NB4 (cell line): Measurements from ENCODE around the gene ZMYND10.

ENCODE experiments used
- DNase-seq: peaks from one replicate; pipeline ENCODE4 v3.0.0; 2010; ENCODE audit warnings: low read depth
- H3K4me3 ChIP-seq: one replicate; pipeline ENCODE4 v1.5.1; 2011; ENCODE audit warnings: mild to moderate bottlenecking, low read depth, low read length, moderate library complexity
- MYC ChIP-seq: IDR thresholded peaks from 2 replicates; pipeline ENCODE4 v1.6.1; 2011; ENCODE audit warnings: low read depth, low read length
- POLR2A ChIP-seq: IDR thresholded peaks from 2 replicates; pipeline ENCODE4 v1.6.1; 2011; ENCODE audit warnings: mild to moderate bottlenecking; ENCODE audit not compliant: insufficient read length; ENCODE audit errors: extremely low read depth
- TF ChIP-seq, protein P1 (sequence below): IDR thresholded peaks from 2 replicates; pipeline ENCODE4 v1.6.1; 2011; ENCODE audit warnings: low read depth, low read length
- TF ChIP-seq, protein P2 (sequence below): IDR thresholded peaks from one replicate; pipeline ENCODE4 v1.5.1; 2012; ENCODE audit warnings: low read depth, low read length

ZMYND10 gene

DNA sequence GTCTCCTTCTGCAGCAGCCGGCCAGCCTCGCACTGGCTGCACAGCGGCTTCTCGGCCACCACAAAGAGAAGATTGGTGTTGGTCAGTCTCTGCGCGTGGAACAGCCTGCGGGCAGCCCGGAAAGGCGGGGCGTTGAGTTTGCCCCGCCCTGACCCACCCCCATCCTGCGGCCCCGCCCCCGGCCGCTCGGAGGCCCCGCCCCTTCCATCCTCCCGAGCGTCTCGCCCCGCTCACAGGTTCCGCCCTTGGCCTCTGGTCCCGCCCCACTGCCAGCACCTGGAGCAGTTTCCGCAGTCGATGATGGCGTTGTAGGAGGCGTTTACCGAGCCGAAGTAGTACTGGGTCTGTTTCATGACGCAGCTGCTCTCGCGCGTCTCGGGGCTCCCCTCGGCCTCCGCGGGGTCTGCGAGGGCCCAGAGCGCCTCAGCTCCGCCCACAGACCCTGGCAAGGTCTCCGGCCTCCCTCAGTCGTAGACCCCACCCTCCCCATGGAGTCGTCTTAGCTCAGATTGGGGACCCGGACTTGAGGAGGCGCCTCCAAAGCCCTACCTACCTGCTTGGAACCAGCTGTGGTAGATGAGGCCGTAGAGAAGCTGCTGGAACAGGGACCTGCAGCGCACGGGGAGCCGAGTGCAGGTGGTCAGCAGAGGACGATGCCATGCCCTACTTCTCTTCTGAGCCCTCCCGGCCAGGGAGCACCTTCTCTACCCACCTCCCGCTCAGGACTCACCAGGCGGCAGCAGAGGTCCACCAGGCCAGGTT, 19.7 kb upstream of the ZMYND10 start:
- TF ChIP-seq, protein P1, sequence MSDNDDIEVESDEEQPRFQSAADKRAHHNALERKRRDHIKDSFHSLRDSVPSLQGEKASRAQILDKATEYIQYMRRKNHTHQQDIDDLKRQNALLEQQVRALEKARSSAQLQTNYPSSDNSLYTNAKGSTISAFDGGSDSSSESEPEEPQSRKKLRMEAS = no peak
- TF ChIP-seq, protein P2, sequence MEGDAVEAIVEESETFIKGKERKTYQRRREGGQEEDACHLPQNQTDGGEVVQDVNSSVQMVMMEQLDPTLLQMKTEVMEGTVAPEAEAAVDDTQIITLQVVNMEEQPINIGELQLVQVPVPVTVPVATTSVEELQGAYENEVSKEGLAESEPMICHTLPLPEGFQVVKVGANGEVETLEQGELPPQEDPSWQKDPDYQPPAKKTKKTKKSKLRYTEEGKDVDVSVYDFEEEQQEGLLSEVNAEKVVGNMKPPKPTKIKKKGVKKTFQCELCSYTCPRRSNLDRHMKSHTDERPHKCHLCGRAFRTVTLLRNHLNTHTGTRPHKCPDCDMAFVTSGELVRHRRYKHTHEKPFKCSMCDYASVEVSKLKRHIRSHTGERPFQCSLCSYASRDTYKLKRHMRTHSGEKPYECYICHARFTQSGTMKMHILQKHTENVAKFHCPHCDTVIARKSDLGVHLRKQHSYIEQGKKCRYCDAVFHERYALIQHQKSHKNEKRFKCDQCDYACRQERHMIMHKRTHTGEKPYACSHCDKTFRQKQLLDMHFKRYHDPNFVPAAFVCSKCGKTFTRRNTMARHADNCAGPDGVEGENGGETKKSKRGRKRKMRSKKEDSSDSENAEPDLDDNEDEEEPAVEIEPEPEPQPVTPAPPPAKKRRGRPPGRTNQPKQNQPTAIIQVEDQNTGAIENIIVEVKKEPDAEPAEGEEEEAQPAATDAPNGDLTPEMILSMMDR = no peak
- TF ChIP-seq MYC = no peak
- no peak for TF ChIP-seq POLR2A

DNA sequence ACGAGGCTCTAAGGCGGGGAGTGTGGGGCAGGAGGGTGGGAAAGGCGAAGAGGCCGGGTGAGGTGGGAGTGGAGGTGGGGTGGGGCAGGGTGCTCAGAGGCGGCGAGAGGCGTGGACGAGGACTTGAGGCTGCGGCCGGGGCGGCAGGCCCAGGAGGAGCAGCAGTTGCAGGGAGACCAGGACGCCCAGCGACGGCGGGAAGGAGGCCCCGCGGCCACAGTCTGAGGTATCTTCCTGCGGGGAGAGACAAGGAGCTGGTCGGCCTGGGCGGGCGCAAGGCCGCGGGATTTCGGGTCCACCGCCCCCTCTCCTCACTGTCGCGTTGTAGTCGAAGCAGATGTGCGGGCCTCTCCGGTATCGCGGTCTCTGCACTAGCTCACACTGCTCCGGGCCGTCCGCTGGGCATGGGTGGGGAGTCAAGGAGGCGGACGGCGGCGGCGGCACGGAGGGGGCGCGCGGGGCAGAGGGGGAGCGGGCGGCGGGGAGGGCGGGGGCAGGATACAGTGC, 19.1 kb upstream of the ZMYND10 start:
- TF ChIP-seq MYC (no peak), POLR2A (no peak)
- TF ChIP-seq, protein P1 = no peak
- TF ChIP-seq, protein P2 = no peak
- no peak for DNase-seq

More for the DNA sequence above, 19.7 kb upstream of the ZMYND10 start:
- no peak overlapping the region for H3K4me3 ChIP-seq
- DNase-seq = no peak

GRCh38 chr3:50359760-50360110, 14.2 kb upstream of the ZMYND10 start:
- H3K4me3 ChIP-seq = no peak overlapping the region
- TF ChIP-seq, protein P1 = no peak
- TF ChIP-seq, protein P2 = no peak
- TF ChIP-seq POLR2A (no peak), MYC (no peak)
- no peak for DNase-seq

More for the DNA sequence above, 19.1 kb upstream of the ZMYND10 start:
- H3K4me3 ChIP-seq = no peak overlapping the region

GRCh38 chr3:50358911-50359759, 13.6 kb upstream of the ZMYND10 start, which contains the start of gene TMEM115:
Gene TMEM115, minus strand, starts transcription at chr3:50359521. Its CDS starts 458 bp downstream, at chr3:50359063.
- peak; percentile 57 for TF ChIP-seq MYC
- TF ChIP-seq, protein P2 = no peak
- peak; percentile 50 for TF ChIP-seq POLR2A
- TF ChIP-seq, protein P1 = no peak; the same call in none of the 2 replicates
- DNase-seq = peak; percentile 98
- peak within 1 kb of the TSS; percentile 79 for H3K4me3 ChIP-seq

GRCh38 chr3:50358355-50358910, 12.9 kb upstream of the ZMYND10 start:
- TF ChIP-seq, protein P2 = no peak
- TF ChIP-seq, protein P1 = no peak
- no peak for TF ChIP-seq POLR2A
- TF ChIP-seq MYC = no peak
- DNase-seq = no peak
- peak overlapping the region; percentile 79 for H3K4me3 ChIP-seq
